ENCODE data around the gene STAB1.

The STAB1 gene

GRCh38 chr3:52501046-52501445 is 5.9 kb downstream of the STAB1 start:
- no peak for TF ChIP-seq CTCF (conservative IDR thresholded peaks at IDR 0.05)
- no peak overlapping the region for H3K27ac ChIP-seq

- TF ChIP-seq CTCF (conservative IDR thresholded peaks at IDR 0.05): no peak
Observed at GRCh38 chr3:52502001-52502400, 6.9 kb downstream of the STAB1 start.

GRCh38 chr3:52502808-52503350 is 7.7 kb downstream of the STAB1 start:
- no peak for TF ChIP-seq CTCF (conservative IDR thresholded peaks at IDR 0.05)
- H3K27ac ChIP-seq: no peak overlapping the region

More at GRCh38 chr3:52502001-52502400, 6.9 kb downstream of the STAB1 start:
- no peak overlapping the region for H3K27ac ChIP-seq

GRCh38 chr3:52503788-52504424 is 8.8 kb downstream of the STAB1 start:
- no peak for TF ChIP-seq CTCF (conservative IDR thresholded peaks at IDR 0.05)
- H3K27ac ChIP-seq: no peak overlapping the region

- H3K27ac ChIP-seq: no peak overlapping the region
- no peak for TF ChIP-seq CTCF (conservative IDR thresholded peaks at IDR 0.05)
Observed at GRCh38 chr3:52504977-52505376, 9.8 kb downstream of the STAB1 start.

GRCh38 chr3:52506266-52506966 is 11.3 kb downstream of the STAB1 start:
- no peak for TF ChIP-seq CTCF (conservative IDR thresholded peaks at IDR 0.05)
- H3K27ac ChIP-seq: no peak overlapping the region

- no peak for TF ChIP-seq CTCF (conservative IDR thresholded peaks at IDR 0.05)
- no peak overlapping the region for H3K27ac ChIP-seq
Observed at GRCh38 chr3:52507359-52507758, 12.2 kb downstream of the STAB1 start.

Measured in VCaP (cell line).